IMR-90 (cell line): ENCODE results near the gene KCNH6. TPM values are rescaled to one million over a fixed set of nuclear protein-coding genes. Genes with fewer than 3 reads are reported as not detected.

Experiments
- ATAC-seq: fragments of 200-7000 bp; cut with Tn5 transposase; 2 replicates; pipeline ENCODE4 v1.9.1; 2020; ENCODE audit warnings: low read depth, mild to moderate bottlenecking, moderate library complexity
- BruUV-seq: library from RNA; stranded (reverse); fragments of 400-500 nt; replicated peaks from 2 replicates; lab custom pipeline; 2021; lab: Mats Ljungman, UMichigan
- CTCF ChIA-PET: fragments of 300-600 bp; formaldehyde crosslinking; extraction: SDS; loops from one replicate; lab custom pipeline; 2021; ENCODE audit warnings: antibody characterized with exemption; lab: Yijun Ruan, JAX
- POLR2A ChIA-PET: fragments of 300-600 bp; sonication (Branson Sonifier 250); formaldehyde crosslinking; loops from one replicate; lab custom pipeline; 2022; ENCODE audit warnings: antibody characterized with exemption; ENCODE audit not compliant: unreplicated experiment; lab: Charles Lee
- DNase-seq: peaks from one replicate; pipeline ENCODE4 v3.0.0; 2013
- H2AFZ ChIP-seq: replicated peaks from 2 replicates; pipeline ENCODE3; 2013; ENCODE audit warnings: low read length, mild to moderate bottlenecking; ENCODE audit not compliant: poor library complexity
- H2AK5ac ChIP-seq: 2 replicates; pipeline ENCODE4 v1.6.1; 2013; ENCODE audit warnings: low read depth, low read length, inconsistent platforms
- H2AK9ac ChIP-seq: replicated peaks from 2 replicates; pipeline ENCODE3; 2013; ENCODE audit warnings: mild to moderate bottlenecking, low read depth, low read length, moderate library complexity; ENCODE audit not compliant: poor library complexity
- H2BK120ac ChIP-seq: 2 replicates; pipeline ENCODE4 v1.6.1; 2013; ENCODE audit warnings: low read depth, low read length, inconsistent platforms
- H2BK15ac ChIP-seq: 3 replicates; pipeline ENCODE4 v1.6.1; 2013; ENCODE audit warnings: low read depth, low read length, inconsistent platforms
- H2BK20ac ChIP-seq: 2 replicates; pipeline ENCODE4 v1.6.1; 2013; ENCODE audit warnings: low read depth, mild to moderate bottlenecking, inconsistent platforms, low read length, moderate library complexity
- H2BK5ac ChIP-seq: 2 replicates; pipeline ENCODE4 v1.6.1; 2013; ENCODE audit warnings: mild to moderate bottlenecking, low read depth, low read length, inconsistent platforms; ENCODE audit not compliant: poor library complexity, severe bottlenecking
- H3K14ac ChIP-seq: replicated peaks from 2 replicates; pipeline ENCODE4 v1.6.1; 2013; ENCODE audit warnings: low read depth, low read length, inconsistent platforms
- H3K18ac ChIP-seq: 2 replicates; pipeline ENCODE4 v1.6.1; 2013; ENCODE audit warnings: low read depth, low read length, control low read depth
- H3K23ac ChIP-seq: 2 replicates; pipeline ENCODE4 v1.6.1; 2013; ENCODE audit warnings: low read depth, low read length, inconsistent platforms
- H3K27ac ChIP-seq: 2 replicates; pipeline ENCODE4 v1.5.1; 2013; ENCODE audit warnings: mild to moderate bottlenecking, control low read depth, low read length; ENCODE audit not compliant: insufficient read depth
- H3K27me3 ChIP-seq: 2 replicates; pipeline ENCODE4 v1.6.1; 2013; ENCODE audit warnings: low read length; ENCODE audit not compliant: control insufficient read depth, insufficient read depth
- H3K36me3 ChIP-seq: 2 replicates; pipeline ENCODE4 v1.6.1; 2013; ENCODE audit warnings: low read length, mixed read lengths; ENCODE audit not compliant: control insufficient read depth, insufficient read depth
- H3K4ac ChIP-seq: 2 replicates; pipeline ENCODE4 v1.6.1; 2013; ENCODE audit warnings: low read depth, low read length, inconsistent platforms
- H3K4me1 ChIP-seq: 2 replicates; pipeline ENCODE4 v1.6.1; 2013; ENCODE audit warnings: low read length, mixed read lengths; ENCODE audit not compliant: control insufficient read depth, insufficient read depth
- H3K4me2 ChIP-seq: 2 replicates; pipeline ENCODE4 v1.6.1; 2013; ENCODE audit warnings: low read depth, mild to moderate bottlenecking, control low read depth, low read length, moderate library complexity
- H3K4me3 ChIP-seq: 2 replicates; pipeline ENCODE4 v1.5.1; 2013; ENCODE audit warnings: low read depth, mild to moderate bottlenecking, control low read depth, low read length, moderate library complexity; ENCODE audit not compliant: insufficient read depth
- H3K56ac ChIP-seq: 2 replicates; pipeline ENCODE4 v1.6.1; 2013; ENCODE audit warnings: low read length, inconsistent platforms; ENCODE audit not compliant: insufficient read depth; ENCODE audit errors: extremely low read depth
- H3K79me1 ChIP-seq, 2 experiments: 2 replicates each; pipeline ENCODE4 v1.6.1; 2013; ENCODE audit warnings: low read length in 2 of 2, inconsistent platforms in 1 of 2, low read depth in 1 of 2
- H3K9ac ChIP-seq: 2 replicates; pipeline ENCODE4 v1.6.1; 2013; ENCODE audit warnings: low read depth, low read length, control low read depth
- H3K9me1 ChIP-seq: 2 replicates; pipeline ENCODE4 v1.6.1; 2013; ENCODE audit warnings: low read length, inconsistent platforms; ENCODE audit not compliant: insufficient read depth
- H3K9me3 ChIP-seq: 2 replicates; pipeline ENCODE4 v1.6.1; 2013; ENCODE audit warnings: low read length; ENCODE audit not compliant: control insufficient read depth, insufficient read depth
- H4K20me1 ChIP-seq: 2 replicates; pipeline ENCODE4 v1.6.1; 2013; ENCODE audit warnings: low read length, inconsistent platforms; ENCODE audit not compliant: insufficient read depth
- H4K5ac ChIP-seq: 2 replicates; pipeline ENCODE4 v1.6.1; 2013; ENCODE audit warnings: mild to moderate bottlenecking, low read depth, low read length, control low read depth
- H4K8ac ChIP-seq, 2 experiments: 2 replicates each; pipeline ENCODE4 v1.6.1; 2013; ENCODE audit warnings: low read depth in 2 of 2, low read length in 2 of 2, control low read depth in 1 of 2, inconsistent platforms in 1 of 2
- H4K91ac ChIP-seq: 2 replicates; pipeline ENCODE4 v1.6.1; 2013; ENCODE audit warnings: low read depth, low read length, inconsistent platforms; ENCODE audit not compliant: insufficient read depth
- BHLHE40 ChIP-seq: fragments of 150-350 bp; IDR thresholded peaks from 2 replicates; pipeline ENCODE4 v1.6.1; 2016; ENCODE audit warnings: mild to moderate bottlenecking, low read depth, low read length
- CHD1 ChIP-seq: IDR thresholded peaks from 2 replicates; pipeline ENCODE4 v1.6.1; 2012; ENCODE audit warnings: low read depth, low read length, improper control_type of control experiment
- CTCF ChIP-seq: conservative IDR thresholded peaks from 2 replicates; pipeline ENCODE4 v1.5.1; 2012; ENCODE audit warnings: mild to moderate bottlenecking, low read depth, low read length, improper control_type of control experiment
- ELK1 ChIP-seq: fragments of 150-350 bp; IDR thresholded peaks from 2 replicates; pipeline ENCODE4 v1.6.1; 2016; ENCODE audit warnings: low read depth, mild to moderate bottlenecking, low read length, moderate library complexity, borderline replicate concordance
- FOS ChIP-seq: fragments of 150-350 bp; IDR thresholded peaks from 2 replicates; pipeline ENCODE4 v1.6.1; 2016; ENCODE audit warnings: low read depth, low read length
- MAFK ChIP-seq: IDR thresholded peaks from 2 replicates; pipeline ENCODE4 v1.6.1; 2012; ENCODE audit warnings: low read depth, low read length, improper control_type of control experiment
- MAZ ChIP-seq: IDR thresholded peaks from 2 replicates; pipeline ENCODE4 v1.6.1; 2012; ENCODE audit warnings: low read depth, mild to moderate bottlenecking, low read length, improper control_type of control experiment, moderate library complexity, borderline replicate concordance
- MXI1 ChIP-seq: IDR thresholded peaks from 2 replicates; pipeline ENCODE4 v1.6.1; 2012; ENCODE audit warnings: low read depth, mild to moderate bottlenecking, low read length, moderate library complexity, borderline replicate concordance
- NFE2L2 ChIP-seq: fragments of 150-350 bp; IDR thresholded peaks from 2 replicates; pipeline ENCODE4 v1.6.1; 2016; ENCODE audit warnings: low read depth, mild to moderate bottlenecking, low read length
- RAD21 ChIP-seq: IDR thresholded peaks from 2 replicates; pipeline ENCODE4 v1.6.1; 2012; ENCODE audit warnings: low read length, improper control_type of control experiment
- RCOR1 ChIP-seq: IDR thresholded peaks from 2 replicates; pipeline ENCODE4 v1.6.1; 2012; ENCODE audit warnings: mild to moderate bottlenecking, low read length, improper control_type of control experiment; ENCODE audit not compliant: insufficient replicate concordance
- RFX5 ChIP-seq: IDR thresholded peaks from 2 replicates; pipeline ENCODE4 v1.8.0; 2012; ENCODE audit warnings: low read depth, mild to moderate bottlenecking, low read length, moderate library complexity
- SMC3 ChIP-seq: fragments of 150-350 bp; IDR thresholded peaks from 2 replicates; pipeline ENCODE4 v1.6.1; 2016; ENCODE audit warnings: low read depth, mild to moderate bottlenecking, antibody characterized with exemption, low read length, moderate library complexity
- USF2 ChIP-seq: fragments of 150-350 bp; IDR thresholded peaks from 2 replicates; pipeline ENCODE4 v1.6.1; 2017; ENCODE audit warnings: mild to moderate bottlenecking, antibody characterized with exemption, low read length, low read depth
- WGBS, 2 experiments: methylation state at CpG; one replicate each; pipeline versions ENCODE4 v1.1.5 to v1.1.7; 2013; ENCODE audit warnings: missing lambda C conversion rate in 2 of 2; ENCODE audit not compliant: insufficient read length in 1 of 2; ENCODE audit errors: extremely low coverage in 2 of 2; 5-methylcytosine and 5-hydroxymethylcytosine counted together
- dilution Hi-C: fragments of 300-500 bp; cut with HindIII; formaldehyde crosslinking; loops from one replicate; pipeline ENCODE4 v1.14.3; 2018; ENCODE audit warnings: low sequenced_read_pairs; ENCODE audit not compliant: unreplicated experiment
- in situ Hi-C: fragments of 300-500 bp; cut with MboI; formaldehyde crosslinking; loops from 3 replicates; pipeline ENCODE4 v1.14.3; 2019; ENCODE audit warnings: low sequenced_read_pairs, inconsistent platforms, mixed read lengths
- intact Hi-C: fragments of 100-400 bp; cut with micrococcal nuclease; formaldehyde crosslinking; loops from 2 replicates; pipeline ENCODE4 v1.10.0; 2022
- polyA plus RNA-seq, 3 experiments: library from polyadenylated mRNA; depleted of rRNA; stranded (reverse); fragments of >200 nt; gene quantifications; 2 replicates each; pipeline ENCODE4 v1.2.3, GENCODE V29; 2012; ENCODE audit warnings: low replicate concordance in 1 of 3
- total RNA-seq: library from RNA; depleted of rRNA; stranded (reverse); fragments of >200 nt; gene quantifications from 2 replicates; pipeline ENCODE4 v1.2.3, GENCODE V29; 2012

The KCNH6 gene
- total and polyA plus RNA-seq, 2 of the 4 experiments (the other 2 are of a cell fraction), result 0.17 to 0.18 TPM

GRCh38 chr17:63542942-63543821 is 20.0 kb downstream of the KCNH6 start:
- H3K4me1 ChIP-seq, result no peaks in the 10 kb centered on the region; the same call in 1 of the 2 replicates
- no peaks in the 10 kb centered on the region; the same call in 1 of the 2 replicates for H3K9me1 ChIP-seq
- DNase-seq (no peak), ATAC-seq (no peak)
- no peaks in the 10 kb centered on the region for H3K36me3 ChIP-seq
- no peak overlapping the region for H3K9ac ChIP-seq
- no peak overlapping the region for H4K8ac ChIP-seq
- H3K9me3 ChIP-seq, result no peaks in the 10 kb centered on the region
- H4K20me1 ChIP-seq, result no peaks in the 10 kb centered on the region
- H2BK120ac ChIP-seq, result no peak overlapping the region
- no peak overlapping the region for H2BK15ac ChIP-seq
- no peak overlapping the region for H3K4me2 ChIP-seq
- no peak overlapping the region for H3K56ac ChIP-seq
- no CpG with 5 or more reads among the region's 15 CpGs for WGBS, 2 experiments
- ChIA-PET POLR2A (no interaction called here), CTCF (no interaction called here)
- H3K23ac ChIP-seq, result no peak overlapping the region
- no peak overlapping the region for H2BK20ac ChIP-seq
- in situ Hi-C loops (no loop called here), intact Hi-C loops (no loop called here), dilution Hi-C loops (no loop called here)
- H4K5ac ChIP-seq, result no peak overlapping the region
- no TSS peak for BruUV-seq
- no peak overlapping the region for H3K14ac ChIP-seq
- H3K79me1 ChIP-seq, result no peaks in the 10 kb centered on the region
- no peak overlapping the region for H3K4me3 ChIP-seq
- H3K27me3 ChIP-seq, result peaks cover 41% of the 10 kb centered on the region
- no peak overlapping the region for H3K18ac ChIP-seq
- no peak overlapping the region for H4K91ac ChIP-seq
- no peak overlapping the region for H2AFZ ChIP-seq
- no peak overlapping the region for H3K4ac ChIP-seq
- no peak overlapping the region for H3K27ac ChIP-seq
- no peak overlapping the region for H2BK5ac ChIP-seq
- H2AK5ac ChIP-seq, result no peak overlapping the region; the same call in 1 of the 2 replicates
- H2AK9ac ChIP-seq, result peak overlapping the region; percentile 61
- TF ChIP-seq RFX5 (no peak), BHLHE40 (no peak), SMC3 (no peak), CHD1 (no peak), MXI1 (no peak), CTCF (no peak), MAZ (no peak), NFE2L2 (no peak), RCOR1 (no peak), RAD21 (no peak), MAFK (no peak), USF2 (no peak), FOS (no peak), ELK1 (no peak)
